IMR-90 (cell line): Measurements from ENCODE around the gene MARK2. TPM values are rescaled to one million over a fixed set of nuclear protein-coding genes. Genes with fewer than 3 reads are reported as not detected.

Experiments used
- ATAC-seq: fragments of 200-7000 bp; cut with Tn5 transposase; 2 replicates; pipeline ENCODE4 v1.9.1; 2020; ENCODE audit warnings: low read depth, mild to moderate bottlenecking, moderate library complexity
- BruUV-seq: library from RNA; stranded (reverse); fragments of 400-500 nt; replicated peaks from 2 replicates; lab custom pipeline; 2021; lab: Mats Ljungman, UMichigan
- CTCF ChIA-PET: fragments of 300-600 bp; formaldehyde crosslinking; extraction: SDS; loops from one replicate; lab custom pipeline; 2021; ENCODE audit warnings: antibody characterized with exemption; lab: Yijun Ruan, JAX
- POLR2A ChIA-PET: fragments of 300-600 bp; sonication (Branson Sonifier 250); formaldehyde crosslinking; loops from one replicate; lab custom pipeline; 2022; ENCODE audit warnings: antibody characterized with exemption; ENCODE audit not compliant: unreplicated experiment; lab: Charles Lee
- DNase-seq: peaks from one replicate; pipeline ENCODE4 v3.0.0; 2013
- H2AFZ ChIP-seq: replicated peaks from 2 replicates; pipeline ENCODE3; 2013; ENCODE audit warnings: low read length, mild to moderate bottlenecking; ENCODE audit not compliant: poor library complexity
- H2AK5ac ChIP-seq: 2 replicates; pipeline ENCODE4 v1.6.1; 2013; ENCODE audit warnings: low read depth, low read length, inconsistent platforms
- H2AK9ac ChIP-seq: replicated peaks from 2 replicates; pipeline ENCODE3; 2013; ENCODE audit warnings: mild to moderate bottlenecking, low read depth, low read length, moderate library complexity; ENCODE audit not compliant: poor library complexity
- H2BK120ac ChIP-seq: 2 replicates; pipeline ENCODE4 v1.6.1; 2013; ENCODE audit warnings: low read depth, low read length, inconsistent platforms
- H2BK15ac ChIP-seq: 3 replicates; pipeline ENCODE4 v1.6.1; 2013; ENCODE audit warnings: low read depth, low read length, inconsistent platforms
- H2BK20ac ChIP-seq: 2 replicates; pipeline ENCODE4 v1.6.1; 2013; ENCODE audit warnings: low read depth, mild to moderate bottlenecking, inconsistent platforms, low read length, moderate library complexity
- H2BK5ac ChIP-seq: 2 replicates; pipeline ENCODE4 v1.6.1; 2013; ENCODE audit warnings: mild to moderate bottlenecking, low read depth, low read length, inconsistent platforms; ENCODE audit not compliant: poor library complexity, severe bottlenecking
- H3K14ac ChIP-seq: replicated peaks from 2 replicates; pipeline ENCODE4 v1.6.1; 2013; ENCODE audit warnings: low read depth, low read length, inconsistent platforms
- H3K18ac ChIP-seq: 2 replicates; pipeline ENCODE4 v1.6.1; 2013; ENCODE audit warnings: low read depth, low read length, control low read depth
- H3K23ac ChIP-seq: 2 replicates; pipeline ENCODE4 v1.6.1; 2013; ENCODE audit warnings: low read depth, low read length, inconsistent platforms
- H3K27ac ChIP-seq: 2 replicates; pipeline ENCODE4 v1.5.1; 2013; ENCODE audit warnings: mild to moderate bottlenecking, control low read depth, low read length; ENCODE audit not compliant: insufficient read depth
- H3K27me3 ChIP-seq: 2 replicates; pipeline ENCODE4 v1.6.1; 2013; ENCODE audit warnings: low read length; ENCODE audit not compliant: control insufficient read depth, insufficient read depth
- H3K36me3 ChIP-seq: 2 replicates; pipeline ENCODE4 v1.6.1; 2013; ENCODE audit warnings: low read length, mixed read lengths; ENCODE audit not compliant: control insufficient read depth, insufficient read depth
- H3K4ac ChIP-seq: 2 replicates; pipeline ENCODE4 v1.6.1; 2013; ENCODE audit warnings: low read depth, low read length, inconsistent platforms
- H3K4me1 ChIP-seq: 2 replicates; pipeline ENCODE4 v1.6.1; 2013; ENCODE audit warnings: low read length, mixed read lengths; ENCODE audit not compliant: control insufficient read depth, insufficient read depth
- H3K4me2 ChIP-seq: 2 replicates; pipeline ENCODE4 v1.6.1; 2013; ENCODE audit warnings: low read depth, mild to moderate bottlenecking, control low read depth, low read length, moderate library complexity
- H3K4me3 ChIP-seq: 2 replicates; pipeline ENCODE4 v1.5.1; 2013; ENCODE audit warnings: low read depth, mild to moderate bottlenecking, control low read depth, low read length, moderate library complexity; ENCODE audit not compliant: insufficient read depth
- H3K56ac ChIP-seq: 2 replicates; pipeline ENCODE4 v1.6.1; 2013; ENCODE audit warnings: low read length, inconsistent platforms; ENCODE audit not compliant: insufficient read depth; ENCODE audit errors: extremely low read depth
- H3K79me1 ChIP-seq, 2 experiments: 2 replicates each; pipeline ENCODE4 v1.6.1; 2013; ENCODE audit warnings: low read length in 2 of 2, inconsistent platforms in 1 of 2, low read depth in 1 of 2
- H3K9ac ChIP-seq: 2 replicates; pipeline ENCODE4 v1.6.1; 2013; ENCODE audit warnings: low read depth, low read length, control low read depth
- H3K9me1 ChIP-seq: 2 replicates; pipeline ENCODE4 v1.6.1; 2013; ENCODE audit warnings: low read length, inconsistent platforms; ENCODE audit not compliant: insufficient read depth
- H3K9me3 ChIP-seq: 2 replicates; pipeline ENCODE4 v1.6.1; 2013; ENCODE audit warnings: low read length; ENCODE audit not compliant: control insufficient read depth, insufficient read depth
- H4K20me1 ChIP-seq: 2 replicates; pipeline ENCODE4 v1.6.1; 2013; ENCODE audit warnings: low read length, inconsistent platforms; ENCODE audit not compliant: insufficient read depth
- H4K5ac ChIP-seq: 2 replicates; pipeline ENCODE4 v1.6.1; 2013; ENCODE audit warnings: mild to moderate bottlenecking, low read depth, low read length, control low read depth
- H4K8ac ChIP-seq, 2 experiments: 2 replicates each; pipeline ENCODE4 v1.6.1; 2013; ENCODE audit warnings: low read depth in 2 of 2, low read length in 2 of 2, control low read depth in 1 of 2, inconsistent platforms in 1 of 2
- H4K91ac ChIP-seq: 2 replicates; pipeline ENCODE4 v1.6.1; 2013; ENCODE audit warnings: low read depth, low read length, inconsistent platforms; ENCODE audit not compliant: insufficient read depth
- CHD1 ChIP-seq: IDR thresholded peaks from 2 replicates; pipeline ENCODE4 v1.6.1; 2012; ENCODE audit warnings: low read depth, low read length, improper control_type of control experiment
- MAZ ChIP-seq: IDR thresholded peaks from 2 replicates; pipeline ENCODE4 v1.6.1; 2012; ENCODE audit warnings: low read depth, mild to moderate bottlenecking, low read length, improper control_type of control experiment, moderate library complexity, borderline replicate concordance
- POLR2A ChIP-seq: IDR thresholded peaks from 2 replicates; pipeline ENCODE4 v1.6.1; 2012; ENCODE audit warnings: mild to moderate bottlenecking, low read depth, low read length
- RAD21 ChIP-seq: IDR thresholded peaks from 2 replicates; pipeline ENCODE4 v1.6.1; 2012; ENCODE audit warnings: low read length, improper control_type of control experiment
- WGBS, 2 experiments: methylation state at CpG; one replicate each; pipeline versions ENCODE4 v1.1.5 to v1.1.7; 2013; ENCODE audit warnings: missing lambda C conversion rate in 2 of 2; ENCODE audit not compliant: insufficient read length in 1 of 2; ENCODE audit errors: extremely low coverage in 2 of 2; 5-methylcytosine and 5-hydroxymethylcytosine counted together
- dilution Hi-C: fragments of 300-500 bp; cut with HindIII; formaldehyde crosslinking; loops from one replicate; pipeline ENCODE4 v1.14.3; 2018; ENCODE audit warnings: low sequenced_read_pairs; ENCODE audit not compliant: unreplicated experiment
- in situ Hi-C: fragments of 300-500 bp; cut with MboI; formaldehyde crosslinking; loops from 3 replicates; pipeline ENCODE4 v1.14.3; 2019; ENCODE audit warnings: low sequenced_read_pairs, inconsistent platforms, mixed read lengths
- intact Hi-C: fragments of 100-400 bp; cut with micrococcal nuclease; formaldehyde crosslinking; loops from 2 replicates; pipeline ENCODE4 v1.10.0; 2022
- polyA plus RNA-seq, 3 experiments: library from polyadenylated mRNA; depleted of rRNA; stranded (reverse); fragments of >200 nt; gene quantifications; 2 replicates each; pipeline ENCODE4 v1.2.3, GENCODE V29; 2012; ENCODE audit warnings: low replicate concordance in 1 of 3
- total RNA-seq: library from RNA; depleted of rRNA; stranded (reverse); fragments of >200 nt; gene quantifications from 2 replicates; pipeline ENCODE4 v1.2.3, GENCODE V29; 2012

The MARK2 gene
- total and polyA plus RNA-seq, 2 of the 4 experiments (the other 2 are of a cell fraction): 6.6 to 17.3 TPM

DNA sequence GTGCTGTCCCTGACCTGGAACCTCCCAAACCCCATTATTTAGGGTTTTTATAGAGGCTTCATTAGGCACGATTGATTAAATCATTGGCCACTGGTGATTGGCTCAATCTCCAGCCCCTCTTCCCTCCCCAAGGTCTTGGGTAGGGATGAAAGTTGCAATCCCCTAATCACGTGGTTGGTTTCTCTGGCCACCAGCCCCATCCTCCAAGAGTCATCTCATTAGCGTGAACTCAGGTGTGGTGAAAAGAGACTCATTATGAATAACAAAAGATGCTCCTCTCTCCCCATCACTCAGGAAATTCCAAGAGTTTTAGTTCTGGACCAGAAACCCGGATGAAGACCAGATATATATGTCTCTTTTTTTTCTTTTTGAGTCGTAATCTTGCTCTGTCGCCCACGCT, 7.6 kb upstream of the MARK2 start:
- no peak overlapping the region for H2BK120ac ChIP-seq
- dilution Hi-C loops (no loop called here), in situ Hi-C loops (no loop called here), intact Hi-C loops (no loop called here)
- H3K4me3 ChIP-seq: no peak overlapping the region
- no peak overlapping the region for H3K23ac ChIP-seq
- no peak overlapping the region for H4K91ac ChIP-seq
- H3K4ac ChIP-seq: no peak overlapping the region
- ATAC-seq (no peak), DNase-seq (no peak)
- H3K27ac ChIP-seq: no peak overlapping the region
- H2AFZ ChIP-seq: no peak overlapping the region
- peaks cover 0 to 3% of the 10 kb centered on the region in 2 experiments; a peak in 1 of 4 replicates for H3K79me1 ChIP-seq
- H3K9me3 ChIP-seq: no peaks in the 10 kb centered on the region
- TF ChIP-seq MAZ: no peak
- no peak for TF ChIP-seq RAD21
- no peak for TF ChIP-seq POLR2A
- TF ChIP-seq CHD1: no peak
- POLR2A ChIA-PET: no interaction called here
- H3K27me3 ChIP-seq: no peaks in the 10 kb centered on the region
- no peak overlapping the region for H2BK15ac ChIP-seq
- H3K36me3 ChIP-seq: peaks cover 15% of the 10 kb centered on the region; the same call in 1 of the 2 replicates
- H3K4me1 ChIP-seq: no peaks in the 10 kb centered on the region
- H3K9ac ChIP-seq: no peak overlapping the region
- no peak overlapping the region for H2AK9ac ChIP-seq
- WGBS, 2 experiments: 89% methylated on average over 1 of the region's 7 CpGs; no CpG with 5 or more reads in 1 of the 2 experiments
- H3K56ac ChIP-seq: no peak overlapping the region
- H2BK20ac ChIP-seq: no peak overlapping the region
- no peak overlapping the region for H4K5ac ChIP-seq
- H2AK5ac ChIP-seq: no peak overlapping the region
- H3K14ac ChIP-seq: no peak overlapping the region
- H3K4me2 ChIP-seq: no peak overlapping the region
- H3K9me1 ChIP-seq: peaks cover 2% of the 10 kb centered on the region; the same call in 1 of the 2 replicates
- no peak overlapping the region for H3K18ac ChIP-seq
- CTCF ChIA-PET: no interaction called here
- no TSS peak for BruUV-seq
- H4K8ac ChIP-seq: no peak overlapping the region
- no peak overlapping the region for H2BK5ac ChIP-seq
- H4K20me1 ChIP-seq: peaks cover 6% of the 10 kb centered on the region; the same call in 1 of the 2 replicates
